Neural progenitor cell (in vitro differentiated cells): ENCODE data around the gene THSD1. TPM values are rescaled to one million over a fixed set of nuclear protein-coding genes. Genes with fewer than 3 reads are reported as not detected.

Source experiments
- DNase-seq: peaks from one replicate; pipeline ENCODE4 v3.0.0-alpha.2; 2016; ENCODE audit warnings: low spot score
- H2AFZ ChIP-seq: fragments of 200-600 bp; sonication (generic); replicated peaks from 2 replicates; pipeline ENCODE4 v1.6.1; 2016; ENCODE audit warnings: antibody characterized with exemption
- H3F3A ChIP-seq: fragments of 200-600 bp; sonication (generic); 2 replicates; pipeline ENCODE4 v1.6.1; 2016; ENCODE audit warnings: antibody characterized with exemption, low read depth
- H3K27ac ChIP-seq: fragments of 200-600 bp; sonication (generic); 2 replicates; pipeline ENCODE4 v1.5.1; 2016; ENCODE audit warnings: mild to moderate bottlenecking
- H3K27me3 ChIP-seq: fragments of 200-600 bp; sonication (generic); 2 replicates; pipeline ENCODE4 v1.6.1; 2016; ENCODE audit warnings: mild to moderate bottlenecking, moderate library complexity
- H3K36me3 ChIP-seq: fragments of 200-600 bp; sonication (generic); 2 replicates; pipeline ENCODE4 v1.5.1; 2016
- H3K4me1 ChIP-seq: fragments of 200-600 bp; sonication (generic); 2 replicates; pipeline ENCODE4 v1.6.1; 2016; ENCODE audit warnings: mixed run types
- H3K4me2 ChIP-seq: fragments of 200-600 bp; sonication (generic); 2 replicates; pipeline ENCODE4 v1.6.1; 2016
- H3K4me3 ChIP-seq: fragments of 200-600 bp; sonication (generic); 2 replicates; pipeline ENCODE4 v1.5.1; 2016
- H3K79me2 ChIP-seq: fragments of 200-600 bp; sonication (generic); 2 replicates; pipeline ENCODE4 v1.6.1; 2016; ENCODE audit warnings: low read depth
- H3K9ac ChIP-seq: fragments of 200-600 bp; sonication (generic); 2 replicates; pipeline ENCODE4 v1.6.1; 2016
- H3K9me3 ChIP-seq: fragments of 200-600 bp; sonication (generic); 2 replicates; pipeline ENCODE4 v1.5.1; 2016; ENCODE audit warnings: low read depth
- H4K20me1 ChIP-seq: fragments of 200-600 bp; sonication (generic); 2 replicates; pipeline ENCODE4 v1.6.1; 2016; ENCODE audit warnings: low read depth
- H3K27ac Mint-ChIP-seq: 3 replicates; pipeline ENCODE4 v1.8.0; 2021; ENCODE audit warnings: mixed read lengths
- H3K27me3 Mint-ChIP-seq: 2 replicates; pipeline ENCODE4 v1.8.0; 2022; ENCODE audit warnings: low read depth, mild to moderate bottlenecking, inconsistent platforms, moderate library complexity, mixed read lengths; ENCODE audit not compliant: insufficient read depth
- H3K36me3 Mint-ChIP-seq: 3 replicates; pipeline ENCODE4 v1.8.0; 2021; ENCODE audit warnings: mixed read lengths
- H3K4me1 Mint-ChIP-seq: 3 replicates; pipeline ENCODE4 v1.8.0; 2021; ENCODE audit warnings: mixed read lengths
- H3K4me3 Mint-ChIP-seq: 3 replicates; pipeline ENCODE4 v1.8.0; 2021; ENCODE audit warnings: mild to moderate bottlenecking, moderate library complexity, mixed read lengths
- H3K9me3 Mint-ChIP-seq: 3 replicates; pipeline ENCODE4 v1.8.0; 2020; ENCODE audit warnings: mixed read lengths
- CTCF ChIP-seq: fragments of 200-600 bp; sonication (generic); IDR thresholded peaks from 2 replicates; pipeline ENCODE4 v1.5.1; 2017; ENCODE audit warnings: antibody characterized with exemption, mild to moderate bottlenecking
- EZH2 ChIP-seq: fragments of 200-600 bp; sonication (generic); IDR thresholded peaks from 2 replicates; pipeline ENCODE4 v1.6.1; 2017; ENCODE audit warnings: antibody characterized with exemption, mild to moderate bottlenecking, moderate library complexity
- EZH2phosphoT487 ChIP-seq: fragments of 200-600 bp; sonication (generic); IDR thresholded peaks from 2 replicates; pipeline ENCODE4 v1.6.1; 2017; ENCODE audit warnings: antibody characterized with exemption
- total RNA-seq: library from RNA; depleted of rRNA; stranded (reverse); fragments of >200 nt; gene quantifications from 2 replicates; pipeline ENCODE4 v1.2.3, GENCODE V29; 2015; ENCODE audit warnings: low replicate concordance

THSD1 gene
- total RNA-seq, 1 donor from 2014 or later = 0.45 TPM

- Mint-ChIP-seq H3K4me1 (no peaks in the 10 kb centered on the region), H3K9me3 (no peaks in the 10 kb centered on the region), H3K27ac (no peak overlapping the region), H3K4me3 (peak overlapping the region; percentile 84), H3K36me3 (peaks cover 12% of the 10 kb centered on the region), H3K27me3 (peaks cover 17% of the 10 kb centered on the region)
- peak; percentile 19 for DNase-seq
- Histone ChIP-seq H3K4me2 (peak overlapping the region; percentile 79), H3K27me3 (peaks cover 50% of the 10 kb centered on the region), H2AFZ (peak overlapping the region; percentile 77), H3K36me3 (no peaks in the 10 kb centered on the region), H3K4me3 (peak overlapping the region; percentile 54), H3K9me3 (no peaks in the 10 kb centered on the region), H3K27ac (no peak overlapping the region), H3K4me1 (peaks cover 3% of the 10 kb centered on the region), H3K79me2 (no peaks in the 10 kb centered on the region), H4K20me1 (no peaks in the 10 kb centered on the region), H3F3A (peaks cover 4% of the 10 kb centered on the region), H3K9ac (no peak overlapping the region)
- TF ChIP-seq EZH2phosphoT487 = no peak
- no peak for TF ChIP-seq CTCF
- no peak for TF ChIP-seq EZH2
These were observed 604 bp downstream of the THSD1 start for GRCh38 chr13:52405369-52405766.

GRCh38 chr13:52399708-52400107 lies 6.3 kb downstream of the THSD1 start:
- H2AFZ ChIP-seq = no peak overlapping the region
- Mint-ChIP-seq H3K4me1 (no peaks in the 10 kb centered on the region), H3K27me3 (peaks cover 7% of the 10 kb centered on the region), H3K4me3 (no peak overlapping the region), H3K9me3 (no peaks in the 10 kb centered on the region), H3K36me3 (no peaks in the 10 kb centered on the region), H3K27ac (no peak overlapping the region)
- no peaks in the 10 kb centered on the region for H3K36me3 ChIP-seq
- H3K79me2 ChIP-seq = no peaks in the 10 kb centered on the region
- no peak overlapping the region for H3K9ac ChIP-seq
- no peak overlapping the region for H3K4me3 ChIP-seq
- no peaks in the 10 kb centered on the region for H4K20me1 ChIP-seq
- no peak overlapping the region for H3K27ac ChIP-seq
- no peak overlapping the region for H3K4me2 ChIP-seq
- no peak for TF ChIP-seq EZH2
- no peak for TF ChIP-seq CTCF
- TF ChIP-seq EZH2phosphoT487 = no peak
- no peak for DNase-seq
- H3K4me1 ChIP-seq = no peaks in the 10 kb centered on the region
- H3F3A ChIP-seq = no peaks in the 10 kb centered on the region
- H3K27me3 ChIP-seq = peaks cover 23% of the 10 kb centered on the region
- H3K9me3 ChIP-seq = no peaks in the 10 kb centered on the region

- Histone ChIP-seq H3F3A (no peaks in the 10 kb centered on the region), H4K20me1 (no peaks in the 10 kb centered on the region), H3K4me3 (no peak overlapping the region), H3K27ac (no peak overlapping the region), H3K36me3 (no peaks in the 10 kb centered on the region), H3K4me1 (no peaks in the 10 kb centered on the region), H3K9ac (no peak overlapping the region), H3K27me3 (peaks cover 16% of the 10 kb centered on the region), H3K9me3 (no peaks in the 10 kb centered on the region), H3K4me2 (no peak overlapping the region), H3K79me2 (no peaks in the 10 kb centered on the region), H2AFZ (no peak overlapping the region)
- H3K36me3 Mint-ChIP-seq = no peaks in the 10 kb centered on the region
- no peak for DNase-seq
- no peak for TF ChIP-seq CTCF
- no peak overlapping the region for H3K27ac Mint-ChIP-seq
- H3K27me3 Mint-ChIP-seq = peaks cover 3% of the 10 kb centered on the region
- H3K9me3 Mint-ChIP-seq = no peaks in the 10 kb centered on the region
- no peaks in the 10 kb centered on the region for H3K4me1 Mint-ChIP-seq
- H3K4me3 Mint-ChIP-seq = no peak overlapping the region
These were observed 6.9 kb downstream of the THSD1 start for GRCh38 chr13:52399046-52399445.

- Histone ChIP-seq H3K36me3 (no peaks in the 10 kb centered on the region), H3K79me2 (no peaks in the 10 kb centered on the region), H3K9me3 (no peaks in the 10 kb centered on the region), H3F3A (no peaks in the 10 kb centered on the region), H3K27ac (no peak overlapping the region), H3K4me1 (no peaks in the 10 kb centered on the region), H3K4me3 (no peak overlapping the region), H4K20me1 (no peaks in the 10 kb centered on the region), H3K4me2 (no peak overlapping the region), H3K9ac (no peak overlapping the region), H3K27me3 (no peaks in the 10 kb centered on the region), H2AFZ (no peak overlapping the region)
- Mint-ChIP-seq H3K27ac (no peak overlapping the region), H3K4me1 (no peaks in the 10 kb centered on the region), H3K36me3 (no peaks in the 10 kb centered on the region), H3K9me3 (no peaks in the 10 kb centered on the region), H3K27me3 (no peaks in the 10 kb centered on the region), H3K4me3 (no peak overlapping the region)
- TF ChIP-seq CTCF (no peak), EZH2 (no peak), EZH2phosphoT487 (no peak)
- no peak for DNase-seq
These were observed 10.3 kb downstream of the THSD1 start for GRCh38 chr13:52395704-52396103.
